PC-3 (cell line): ENCODE data around the gene PDCD1LG2. TPM values are rescaled to one million over a fixed set of nuclear protein-coding genes. Genes with fewer than 3 reads are reported as not detected.

Experiments used
- ATAC-seq: fragments of 200-7000 bp; cut with Tn5 transposase; 2 replicates; pipeline ENCODE4 v1.9.1; 2020; ENCODE audit warnings: mild to moderate bottlenecking, moderate library complexity
- BruUV-seq: library from RNA; stranded (reverse); fragments of 400-500 nt; replicated peaks from 2 replicates; lab custom pipeline; 2021; lab: Mats Ljungman, UMichigan
- CTCF ChIA-PET: fragments of 300-600 bp; sonication (Branson Sonifier 250); formaldehyde crosslinking; loops from one replicate; lab custom pipeline; 2022; ENCODE audit warnings: antibody characterized with exemption; lab: Charles Lee
- POLR2A ChIA-PET: fragments of 300-600 bp; sonication (Branson Sonifier 250); formaldehyde crosslinking; loops from one replicate; lab custom pipeline; 2022; ENCODE audit warnings: antibody characterized with exemption; ENCODE audit not compliant: unreplicated experiment; lab: Charles Lee
- DNase-seq: peaks from one replicate; pipeline ENCODE4 v3.0.0-alpha.2; 2015
- H2AFZ ChIP-seq: fragments of 300-600 bp; sonication (generic); 2 replicates; pipeline ENCODE4 v1.6.0; 2016; ENCODE audit warnings: antibody characterized with exemption, low read length
- H3F3A ChIP-seq: fragments of 300-600 bp; sonication (generic); one replicate; pipeline ENCODE4 v1.6.0; 2017; ENCODE audit warnings: antibody characterized with exemption, low read length, control low read depth, mild to moderate bottlenecking; ENCODE audit not compliant: unreplicated experiment
- H3K27ac ChIP-seq: fragments of 300-600 bp; sonication (generic); 2 replicates; pipeline ENCODE4 v1.5.1; 2016; ENCODE audit warnings: mild to moderate bottlenecking, low read length
- H3K27me3 ChIP-seq: fragments of 300-600 bp; sonication (generic); 2 replicates; pipeline ENCODE4 v1.6.1; 2016; ENCODE audit warnings: low read length, mixed read lengths
- H3K36me3 ChIP-seq: fragments of 300-600 bp; sonication (generic); 2 replicates; pipeline ENCODE4 v1.6.1; 2016; ENCODE audit warnings: low read depth, mixed run types, low read length, mixed read lengths
- H3K4me1 ChIP-seq: fragments of 300-600 bp; sonication (generic); 2 replicates; pipeline ENCODE4 v1.5.1; 2016; ENCODE audit warnings: low read length; ENCODE audit not compliant: insufficient read depth
- H3K4me2 ChIP-seq: fragments of 300-600 bp; sonication (generic); 2 replicates; pipeline ENCODE4 v1.6.0; 2016; ENCODE audit warnings: low read length
- H3K4me3 ChIP-seq: fragments of 300-600 bp; sonication (generic); 2 replicates; pipeline ENCODE4 v1.5.1; 2016; ENCODE audit warnings: mild to moderate bottlenecking, low read length, mixed read lengths
- H3K79me2 ChIP-seq: fragments of 300-600 bp; sonication (generic); 2 replicates; pipeline ENCODE4 v1.6.1; 2017; ENCODE audit warnings: low read length, mixed read lengths
- H3K9ac ChIP-seq: fragments of 300-600 bp; sonication (generic); 2 replicates; pipeline ENCODE4 v1.6.0; 2016; ENCODE audit warnings: mild to moderate bottlenecking, low read length
- H3K9me2 ChIP-seq: fragments of 300-600 bp; sonication (generic); replicated peaks from 2 replicates; pipeline ENCODE4 v1.6.1; 2016; ENCODE audit warnings: mixed run types, low read length, mixed read lengths
- H3K9me3 ChIP-seq: fragments of 300-600 bp; sonication (generic); 2 replicates; pipeline ENCODE4 v1.6.1; 2016; ENCODE audit warnings: low read length, mixed read lengths
- H4K20me1 ChIP-seq: fragments of 300-600 bp; sonication (generic); 2 replicates; pipeline ENCODE4 v1.6.1; 2016; ENCODE audit warnings: low read length, mixed read lengths
- CTCF ChIP-seq: fragments of 300-600 bp; sonication (generic); conservative IDR thresholded peaks from 2 replicates; pipeline ENCODE4 v1.5.1; 2017; ENCODE audit warnings: antibody characterized with exemption, low read depth, mild to moderate bottlenecking, low read length
- EZH2 ChIP-seq: fragments of 300-600 bp; sonication (generic); IDR thresholded peaks from one replicate; pipeline ENCODE4 v1.6.1; 2017; ENCODE audit warnings: antibody characterized with exemption, mild to moderate bottlenecking, low read length; ENCODE audit not compliant: unreplicated experiment
- EZH2phosphoT487 ChIP-seq: fragments of 300-600 bp; sonication (generic); IDR thresholded peaks from 2 replicates; pipeline ENCODE4 v1.6.1; 2018; ENCODE audit warnings: mild to moderate bottlenecking, antibody characterized with exemption, low read length, borderline replicate concordance
- intact Hi-C: fragments of 100-400 bp; cut with micrococcal nuclease; formaldehyde crosslinking; loops from 2 replicates; pipeline ENCODE4 v1.9.0; 2023
- total RNA-seq: library from RNA; depleted of rRNA; stranded (reverse); fragments of >200 nt; gene quantifications from 2 replicates; pipeline ENCODE4 v1.2.3, GENCODE V29; 2014

The PDCD1LG2 gene
- total RNA-seq, 1 experiment from 2014 or later, result 1.4 TPM

GRCh38 chr9:5610491-5610890 lies 100.2 kb downstream of the PDCD1LG2 start:
- BruUV-seq, result no TSS peak
- no peaks in the 10 kb centered on the region for H3K9me2 ChIP-seq
- no peak overlapping the region for H3K9ac ChIP-seq

GRCh38 chr9:5611321-5612184 lies 101.2 kb downstream of the PDCD1LG2 start:
- BruUV-seq, result no TSS peak
- H3K9ac ChIP-seq, result no peak overlapping the region
- no peak overlapping the region for H3K4me3 ChIP-seq
- no peaks in the 10 kb centered on the region for H3K27me3 ChIP-seq
- no peaks in the 10 kb centered on the region for H3K9me3 ChIP-seq
- DNase-seq, result no peak
- no peaks in the 10 kb centered on the region for H3K4me1 ChIP-seq
- H3K27ac ChIP-seq, result no peak overlapping the region
- no peaks in the 10 kb centered on the region for H4K20me1 ChIP-seq
- H3K79me2 ChIP-seq, result no peaks in the 10 kb centered on the region
- TF ChIP-seq EZH2, result no peak
- no peak for TF ChIP-seq EZH2phosphoT487
- no peak for TF ChIP-seq CTCF
- no peaks in the 10 kb centered on the region for H3K9me2 ChIP-seq
- intact Hi-C loops, result no loop called here
- H3K36me3 ChIP-seq, result no peaks in the 10 kb centered on the region
- ChIA-PET CTCF (no interaction called here), POLR2A (no interaction called here)
- no peak overlapping the region for H3K4me2 ChIP-seq
- H2AFZ ChIP-seq, result no peak overlapping the region
- ATAC-seq, result no peak
- H3F3A ChIP-seq, result no peaks in the 10 kb centered on the region

More at GRCh38 chr9:5610491-5610890, 100.2 kb downstream of the PDCD1LG2 start:
- H3K4me1 ChIP-seq, result no peaks in the 10 kb centered on the region
- H3K36me3 ChIP-seq, result no peaks in the 10 kb centered on the region
- no peak for TF ChIP-seq EZH2
- TF ChIP-seq CTCF, result no peak
- no peak for TF ChIP-seq EZH2phosphoT487
- no peaks in the 10 kb centered on the region for H3K9me3 ChIP-seq
- no peaks in the 10 kb centered on the region for H3F3A ChIP-seq
- no peaks in the 10 kb centered on the region for H3K27me3 ChIP-seq
- no peak overlapping the region for H3K4me2 ChIP-seq
- no peak overlapping the region for H3K27ac ChIP-seq
- ATAC-seq (no peak), DNase-seq (no peak)
- H3K4me3 ChIP-seq, result no peak overlapping the region
- no peaks in the 10 kb centered on the region for H4K20me1 ChIP-seq
- ChIA-PET POLR2A (no interaction called here), CTCF (no interaction called here)
- no peaks in the 10 kb centered on the region for H3K79me2 ChIP-seq
- H2AFZ ChIP-seq, result no peak overlapping the region
- intact Hi-C loops, result no loop called here

- no TSS peak for BruUV-seq
- no peak overlapping the region for H3K4me2 ChIP-seq
- no peaks in the 10 kb centered on the region for H3F3A ChIP-seq
- no peak overlapping the region for H3K9ac ChIP-seq
- ATAC-seq (no peak), DNase-seq (no peak)
- H3K36me3 ChIP-seq, result no peaks in the 10 kb centered on the region
- H3K79me2 ChIP-seq, result no peaks in the 10 kb centered on the region
- H3K9me3 ChIP-seq, result no peaks in the 10 kb centered on the region
- CTCF ChIA-PET, result no interaction called here
- no peak overlapping the region for H3K4me3 ChIP-seq
- no peaks in the 10 kb centered on the region for H3K4me1 ChIP-seq
- H2AFZ ChIP-seq, result no peak overlapping the region
- no peaks in the 10 kb centered on the region for H3K9me2 ChIP-seq
- no peaks in the 10 kb centered on the region for H3K27me3 ChIP-seq
- H4K20me1 ChIP-seq, result no peaks in the 10 kb centered on the region
- H3K27ac ChIP-seq, result no peak overlapping the region
- POLR2A ChIA-PET, result no interaction called here
- TF ChIP-seq EZH2phosphoT487, result no peak
- TF ChIP-seq EZH2, result no peak
- intact Hi-C loops, result no loop called here
Measured at GRCh38 chr9:5612185-5612530, 101.8 kb downstream of the PDCD1LG2 start.
